ELF-1 (cell line): Measurements from ENCODE around the gene SNTG2.

Source experiments
- DNase-seq: peaks from one replicate; pipeline ENCODE4 v3.0.0-alpha.2; 2016; ENCODE audit warnings: low read depth, low spot score

The SNTG2 gene

DNA sequence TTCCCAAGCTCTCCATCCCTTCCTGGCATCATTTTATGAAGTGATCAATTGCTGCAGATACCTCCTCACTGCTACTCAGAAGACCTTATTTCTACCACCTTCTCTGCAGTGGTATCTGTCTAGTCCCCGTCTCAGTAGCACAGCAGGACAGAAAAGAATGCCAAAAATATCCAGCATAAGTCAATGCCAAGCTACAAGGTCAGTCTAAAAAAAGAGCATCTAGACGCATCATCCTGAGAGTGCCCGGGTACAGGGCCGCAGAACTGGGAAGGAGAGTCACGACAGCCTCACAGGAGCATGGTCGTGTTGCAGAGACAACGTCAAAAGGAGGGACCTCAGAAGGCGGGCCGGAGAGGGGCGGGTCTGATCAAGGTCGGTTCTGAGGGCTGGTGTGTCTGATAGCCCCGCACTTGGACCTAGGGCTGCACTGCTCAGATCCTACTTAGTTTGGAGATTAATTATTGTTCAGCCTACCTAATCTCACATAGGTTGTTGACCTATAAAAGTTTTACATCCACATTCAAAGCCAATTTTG lies 24.3 kb upstream of the SNTG2 start:
- no peak for DNase-seq

DNA sequence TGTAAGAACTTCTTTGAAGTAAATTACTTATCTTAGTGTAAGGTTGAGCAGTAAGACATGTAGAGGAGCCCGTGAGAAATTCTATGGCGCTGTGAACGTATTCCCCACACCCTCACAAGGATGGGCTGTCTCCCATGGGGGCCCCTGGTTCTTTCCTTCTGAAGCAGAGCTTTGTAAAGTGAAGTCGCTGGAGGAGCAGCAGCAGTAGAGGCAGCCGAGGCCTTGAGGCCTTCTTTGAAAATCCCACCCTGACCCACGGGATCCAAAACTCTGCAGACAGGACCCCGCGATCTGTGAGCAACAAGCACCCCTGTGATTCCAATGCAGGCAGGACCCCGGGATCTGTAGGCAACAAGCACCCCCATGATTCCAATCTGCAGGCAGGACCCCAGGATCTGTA lies 23.8 kb upstream of the SNTG2 start:
- no peak for DNase-seq

DNA sequence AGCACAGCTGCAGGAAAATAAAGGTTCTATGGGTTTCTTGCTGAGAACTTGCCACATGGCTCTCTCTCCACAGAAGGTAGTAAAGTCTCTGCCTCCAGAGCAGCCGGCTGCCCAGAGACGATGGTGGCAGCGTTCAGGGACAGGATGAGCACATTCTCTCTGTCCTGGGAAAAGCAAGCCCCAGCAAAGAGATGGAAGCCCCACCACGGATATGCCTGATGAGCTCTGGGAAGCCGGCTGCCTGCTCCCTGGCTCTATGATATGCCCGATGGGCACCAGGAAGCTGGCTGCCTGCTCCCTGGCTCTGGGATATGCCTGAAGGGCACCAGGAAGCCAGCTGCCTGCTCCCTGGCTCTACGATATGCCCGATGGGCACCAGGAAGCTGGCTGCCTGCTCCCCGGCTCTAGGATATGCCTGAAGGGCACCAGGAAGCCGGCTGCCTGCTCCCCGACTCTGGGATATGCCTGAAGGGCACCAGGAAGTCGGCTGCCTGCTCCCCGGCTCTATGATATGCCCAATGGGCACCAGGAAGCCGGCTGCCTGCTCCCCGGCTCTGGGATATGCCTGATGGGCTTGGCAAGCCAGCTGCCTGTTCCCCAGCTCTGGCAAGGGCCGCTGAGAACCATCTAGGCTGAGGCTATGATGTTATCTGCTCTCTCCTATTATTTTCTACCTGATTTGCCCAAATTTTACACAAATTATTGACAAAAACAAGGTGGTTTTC lies 21.5 kb upstream of the SNTG2 start:
- DNase-seq: no peak

DNA sequence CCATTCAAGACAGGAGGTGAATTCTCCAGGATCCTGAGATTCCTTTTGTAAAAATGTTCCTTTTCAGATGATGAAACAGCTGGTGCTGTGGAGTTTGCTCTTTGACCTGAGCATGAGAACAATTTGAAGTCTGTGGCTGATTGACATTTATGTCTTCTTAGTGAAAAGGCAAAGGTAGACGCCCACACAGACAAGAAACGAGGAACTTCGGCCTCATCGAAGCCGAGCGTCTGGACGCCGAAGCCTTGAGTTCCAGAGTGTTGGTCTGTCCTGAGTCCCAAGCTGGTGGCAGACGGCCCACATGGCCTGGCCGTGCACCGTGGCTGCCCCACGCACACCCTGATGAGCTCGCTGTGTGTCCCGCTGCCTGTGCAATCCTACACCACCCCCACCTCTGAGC lies 20.7 kb upstream of the SNTG2 start:
- no peak for DNase-seq

DNA sequence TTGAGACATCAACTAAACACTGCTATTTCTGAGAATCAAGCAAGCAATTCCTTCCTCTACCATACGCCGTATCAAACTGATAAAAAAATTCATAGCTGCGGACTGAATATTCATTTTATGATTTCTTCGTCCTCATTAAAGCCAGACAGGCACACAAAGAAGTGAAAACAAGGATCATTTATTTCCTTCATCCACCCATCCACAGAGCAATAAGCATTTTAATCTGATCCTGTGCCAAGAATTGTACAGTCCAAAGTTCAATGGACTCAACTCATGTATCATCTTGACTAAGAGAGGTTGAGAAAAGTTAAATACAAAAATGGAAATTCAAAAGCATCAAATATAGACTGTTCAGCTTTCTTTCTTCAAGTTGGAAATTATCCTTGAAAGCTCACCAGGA lies 19.7 kb upstream of the SNTG2 start:
- DNase-seq: no peak

DNA sequence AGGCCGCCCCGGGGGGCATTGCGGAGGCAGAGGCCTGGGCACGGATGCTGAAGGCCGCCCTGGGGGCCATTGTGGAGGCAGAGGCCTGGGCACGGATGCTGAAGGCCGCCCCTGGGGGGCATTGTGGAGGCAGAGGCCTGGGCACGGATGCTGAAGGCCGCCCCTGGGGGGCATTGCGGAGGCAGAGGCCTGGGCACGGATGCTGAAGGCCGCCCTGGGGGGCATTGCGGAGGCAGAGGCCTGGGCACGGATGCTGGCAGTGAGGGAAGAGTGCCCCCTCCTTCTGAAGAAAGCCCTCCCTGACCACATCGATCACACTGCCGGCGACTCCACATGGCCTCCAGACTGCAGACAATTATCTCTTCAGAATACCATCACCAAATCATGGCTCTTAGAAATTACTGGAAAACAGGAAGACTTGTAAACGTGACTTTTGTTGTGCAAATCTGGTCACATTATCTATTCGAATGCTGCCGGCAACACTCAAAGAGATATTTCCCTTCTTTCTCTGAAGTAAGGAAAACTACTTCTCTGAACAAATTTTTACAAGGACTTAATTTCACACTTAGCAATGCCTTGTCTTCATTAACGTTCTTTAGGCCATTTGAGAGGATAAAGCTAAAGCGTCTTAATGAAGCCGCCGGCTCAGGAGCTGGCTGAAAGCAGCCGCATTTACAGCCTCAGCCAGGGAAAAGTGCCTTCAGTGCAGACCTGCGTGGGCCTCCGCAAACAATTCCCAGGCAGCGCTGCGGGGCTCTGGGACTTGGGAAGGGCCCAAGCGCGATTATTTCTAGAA lies 18.1 kb upstream of the SNTG2 start:
- peak; percentile 29 for DNase-seq

DNA sequence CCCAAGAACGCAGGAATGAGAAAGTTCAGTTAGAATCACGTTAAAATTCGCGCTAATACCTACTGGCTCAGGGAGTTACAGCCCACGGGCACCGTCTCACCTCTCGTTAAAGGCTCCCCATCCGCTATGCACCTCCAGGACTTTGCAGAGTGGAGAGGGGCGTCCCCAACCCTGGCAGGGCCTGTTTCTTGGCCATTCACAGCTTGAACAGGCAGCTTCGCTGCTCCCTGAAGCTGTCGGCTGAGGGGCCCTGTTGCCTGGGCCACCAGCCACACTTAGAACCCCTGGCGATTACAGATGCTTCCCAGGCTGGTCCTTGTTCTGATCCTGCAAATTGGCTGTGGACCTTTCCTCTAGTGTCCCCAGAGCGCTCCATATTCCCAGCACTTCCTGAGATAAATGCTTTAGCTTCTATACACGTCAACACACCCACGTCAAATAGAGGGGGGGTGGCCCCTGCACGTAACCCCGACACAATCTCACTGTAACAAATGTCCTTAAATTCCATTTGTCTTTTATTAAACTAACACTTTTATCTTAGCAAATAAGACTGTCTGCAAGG lies 16.8 kb upstream of the SNTG2 start:
- DNase-seq: no peak

DNA sequence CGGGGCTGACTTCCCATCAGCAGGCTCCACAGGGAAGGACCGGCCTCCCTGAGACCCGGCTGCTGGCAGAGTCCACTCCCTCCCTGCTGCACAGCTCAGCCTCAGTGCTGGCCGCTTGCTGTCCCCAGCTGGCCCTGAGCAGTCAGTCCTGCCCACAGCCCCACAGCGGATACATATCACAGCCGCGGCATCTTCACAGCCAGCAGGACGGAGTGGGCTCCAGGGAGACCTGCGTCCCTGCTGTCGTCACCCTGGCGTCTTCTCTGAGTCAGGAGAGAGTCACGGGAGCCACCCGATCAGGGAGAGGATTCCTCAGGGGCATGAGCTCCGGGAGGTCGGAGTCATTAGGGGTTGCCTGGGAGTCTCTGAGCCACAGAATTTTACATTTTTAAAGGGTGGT lies 13.1 kb upstream of the SNTG2 start:
- no peak for DNase-seq

DNA sequence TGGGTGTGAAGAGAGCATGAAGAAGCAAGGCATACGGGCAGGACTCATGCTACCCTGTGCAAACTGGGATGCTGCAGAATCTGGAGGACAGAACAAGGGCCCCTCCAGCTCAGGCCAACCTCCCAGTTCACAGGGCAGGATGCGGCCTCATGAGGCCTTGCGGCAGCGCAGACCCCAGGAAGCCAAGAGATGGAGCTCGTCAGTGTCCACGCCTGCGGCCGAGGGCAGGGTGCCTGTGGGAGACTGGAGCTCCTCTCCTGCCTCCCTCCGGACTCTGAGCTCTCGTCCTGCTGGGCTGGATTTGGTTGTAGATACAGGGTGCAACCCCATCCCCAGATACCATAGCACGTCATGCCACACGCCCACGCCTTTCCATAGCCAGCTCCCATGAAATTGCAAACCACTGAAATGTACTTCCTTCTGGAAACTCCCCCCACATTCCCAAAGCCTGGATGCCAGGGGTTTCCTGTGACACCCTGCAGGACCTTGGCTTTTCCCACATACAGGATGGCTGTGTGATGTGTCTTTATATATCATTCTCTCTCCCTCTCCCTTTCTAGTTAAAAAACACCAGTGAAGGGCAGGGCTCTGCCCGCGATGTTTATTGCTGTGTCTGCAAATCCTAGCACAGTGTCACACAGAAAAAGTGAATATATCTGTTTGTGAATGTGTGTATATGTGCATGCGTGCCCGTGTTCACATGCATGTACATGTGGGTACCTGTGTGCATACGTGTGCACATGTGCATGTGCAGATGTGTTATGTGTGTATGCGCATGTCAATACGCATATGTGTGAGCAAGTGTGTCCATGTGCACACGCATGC lies 12.3 kb upstream of the SNTG2 start:
- DNase-seq: no peak

DNA sequence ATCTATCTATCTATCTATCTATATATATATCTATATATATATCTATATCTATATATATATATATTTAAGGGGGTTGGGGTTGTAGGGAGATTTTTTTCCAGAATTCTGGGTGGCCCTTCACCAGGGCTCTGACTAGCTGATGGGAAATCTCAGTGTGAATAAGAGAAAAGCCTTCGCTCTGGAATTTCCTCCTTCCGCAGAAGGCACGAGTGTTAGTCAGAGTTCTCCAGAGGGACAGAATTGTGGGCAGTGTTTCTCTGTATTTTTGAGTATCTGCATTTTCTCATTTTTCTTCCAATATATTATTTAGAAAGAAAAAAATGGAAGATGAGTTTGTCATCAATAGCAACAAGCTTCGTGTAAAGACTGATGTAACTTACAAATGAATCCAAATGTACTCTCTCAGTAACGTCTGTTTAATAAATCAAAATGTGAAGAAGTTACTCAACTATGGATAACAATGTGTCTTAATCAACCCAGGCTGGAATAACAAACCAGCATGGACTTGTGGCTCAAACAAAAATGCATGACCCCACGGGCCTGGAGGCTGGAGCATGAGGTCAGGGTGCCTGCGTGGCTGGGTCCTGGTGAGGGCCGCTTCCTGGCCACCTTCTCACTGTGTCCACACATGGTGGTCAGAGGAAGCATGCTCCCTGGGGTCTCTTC lies 10.6 kb upstream of the SNTG2 start:
- DNase-seq: no peak

DNA sequence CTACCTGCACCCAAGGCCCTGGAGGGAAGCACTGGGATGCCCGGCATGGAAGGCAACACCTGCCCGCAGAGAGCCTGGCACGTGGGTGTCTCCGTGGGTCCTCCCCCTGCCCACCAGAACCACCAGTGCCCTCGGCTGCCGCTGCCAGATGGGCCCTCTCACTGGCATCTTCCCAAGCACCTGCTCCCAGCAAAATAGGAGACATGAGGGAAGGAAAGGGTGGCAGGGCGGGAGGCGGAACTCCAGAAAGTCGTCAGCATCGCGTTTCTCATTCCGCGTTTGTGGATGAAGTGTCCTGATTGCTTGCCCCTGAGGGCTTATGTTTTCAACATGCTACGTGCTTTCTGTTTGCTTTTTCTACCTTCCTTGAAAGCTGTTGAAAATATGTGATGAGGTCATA lies 8.8 kb upstream of the SNTG2 start:
- no peak for DNase-seq

DNA sequence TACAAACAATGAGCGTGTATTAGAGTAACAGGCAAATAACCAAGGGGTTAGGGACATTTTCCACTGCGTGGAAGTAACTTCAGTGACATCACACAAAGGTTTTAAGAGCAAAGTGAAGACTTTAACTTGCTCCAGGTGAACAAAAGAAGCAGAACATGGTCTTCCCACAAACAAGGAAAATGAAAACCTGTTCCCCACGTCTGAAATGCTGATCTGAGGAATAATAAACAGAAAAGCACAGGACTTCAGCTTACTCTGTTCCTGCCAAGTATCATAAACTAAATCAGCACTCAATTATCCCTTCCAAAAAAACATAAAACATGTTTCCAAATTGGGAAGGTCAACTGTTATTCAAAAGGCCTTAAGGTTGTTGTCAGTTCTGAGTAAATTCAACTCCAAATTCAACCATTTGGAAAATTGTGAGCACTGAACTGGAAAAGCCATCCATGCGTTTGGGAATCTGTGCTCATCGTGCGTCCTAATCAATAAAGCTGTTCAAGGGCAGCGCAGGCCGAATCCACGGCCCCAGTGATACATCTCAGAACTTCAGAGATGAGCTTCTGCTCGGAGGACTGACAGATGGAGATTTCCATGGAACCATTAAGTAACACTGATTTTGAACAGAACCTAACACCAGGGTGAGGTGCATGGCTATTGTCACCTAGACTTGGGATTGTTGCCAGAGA lies 7.7 kb upstream of the SNTG2 start:
- no peak for DNase-seq

DNA sequence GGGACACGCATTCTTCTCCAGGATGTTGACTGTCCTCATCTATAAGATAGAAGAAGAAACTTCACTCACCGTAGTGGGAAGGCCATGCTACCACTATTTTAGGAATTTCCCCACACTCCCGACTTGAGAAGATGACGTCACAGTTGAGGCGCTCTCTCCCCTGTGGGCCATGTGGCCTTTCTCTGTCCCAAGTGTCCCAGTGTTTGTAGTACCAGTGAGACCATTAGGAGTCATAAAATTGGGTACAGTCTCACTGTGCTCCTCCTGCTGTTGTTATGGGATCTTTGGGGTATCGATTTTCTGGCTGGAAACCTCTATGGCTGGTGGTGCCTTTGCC lies 7.2 kb upstream of the SNTG2 start:
- no peak for DNase-seq

DNA sequence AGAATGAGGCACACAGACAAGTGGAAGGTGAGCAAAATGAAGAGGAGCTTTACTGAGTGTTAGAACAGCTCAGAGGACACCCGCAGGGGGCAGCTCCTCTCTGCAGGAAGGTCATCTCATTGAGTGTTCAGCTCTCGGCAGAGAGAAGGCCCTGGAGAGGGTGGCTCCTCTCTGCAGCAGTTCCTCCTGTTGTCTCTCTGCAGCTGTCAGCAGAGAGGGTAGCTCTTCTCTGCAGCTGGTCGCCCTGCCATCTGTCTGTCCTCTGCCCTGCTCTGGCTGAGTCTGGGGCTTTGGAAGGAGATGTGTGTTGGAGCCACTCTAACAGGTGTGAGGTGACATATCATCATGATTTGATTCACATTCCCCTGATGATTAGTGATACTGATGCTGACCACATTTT lies 6.8 kb upstream of the SNTG2 start:
- DNase-seq: no peak

DNA sequence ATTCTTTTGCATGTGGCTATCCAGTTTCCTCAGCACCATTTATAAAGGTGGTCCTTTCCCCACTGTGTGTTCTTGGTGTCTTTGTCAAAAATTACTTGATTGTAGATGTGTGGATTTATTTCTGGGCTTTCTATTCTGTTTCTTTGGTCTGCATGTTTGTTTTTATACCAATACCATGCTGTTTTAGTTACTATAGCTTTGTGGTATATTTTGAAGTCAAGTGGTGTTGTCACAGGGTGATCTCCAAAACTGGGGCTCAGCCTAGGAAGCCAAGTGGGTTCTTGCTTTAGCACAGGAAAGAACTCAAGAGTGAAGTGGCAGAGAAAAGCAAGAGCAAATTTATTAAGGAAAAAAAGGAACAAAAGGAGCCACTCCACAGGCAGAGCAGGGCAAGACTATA lies 6.0 kb upstream of the SNTG2 start:
- DNase-seq: no peak

DNA sequence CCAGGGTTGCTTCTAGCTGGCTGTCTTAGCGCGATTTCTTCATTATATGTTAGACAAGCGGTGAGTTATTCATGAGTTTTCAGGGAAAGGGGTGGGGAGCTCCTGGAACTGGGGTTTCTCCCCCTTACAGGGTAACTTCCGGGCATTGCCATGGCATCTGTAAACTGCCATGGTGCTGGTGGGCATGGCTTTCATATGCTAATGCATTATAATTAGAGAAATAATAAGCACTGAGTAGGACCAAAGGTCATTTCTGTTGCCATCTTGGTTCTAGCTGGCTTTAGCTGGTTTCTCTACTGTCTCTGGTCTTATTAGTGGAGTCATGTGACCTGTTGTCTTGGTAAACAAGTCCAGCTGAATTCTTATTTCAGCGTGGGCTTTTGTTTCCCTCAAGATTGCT lies 5.5 kb upstream of the SNTG2 start:
- DNase-seq: no peak

DNA sequence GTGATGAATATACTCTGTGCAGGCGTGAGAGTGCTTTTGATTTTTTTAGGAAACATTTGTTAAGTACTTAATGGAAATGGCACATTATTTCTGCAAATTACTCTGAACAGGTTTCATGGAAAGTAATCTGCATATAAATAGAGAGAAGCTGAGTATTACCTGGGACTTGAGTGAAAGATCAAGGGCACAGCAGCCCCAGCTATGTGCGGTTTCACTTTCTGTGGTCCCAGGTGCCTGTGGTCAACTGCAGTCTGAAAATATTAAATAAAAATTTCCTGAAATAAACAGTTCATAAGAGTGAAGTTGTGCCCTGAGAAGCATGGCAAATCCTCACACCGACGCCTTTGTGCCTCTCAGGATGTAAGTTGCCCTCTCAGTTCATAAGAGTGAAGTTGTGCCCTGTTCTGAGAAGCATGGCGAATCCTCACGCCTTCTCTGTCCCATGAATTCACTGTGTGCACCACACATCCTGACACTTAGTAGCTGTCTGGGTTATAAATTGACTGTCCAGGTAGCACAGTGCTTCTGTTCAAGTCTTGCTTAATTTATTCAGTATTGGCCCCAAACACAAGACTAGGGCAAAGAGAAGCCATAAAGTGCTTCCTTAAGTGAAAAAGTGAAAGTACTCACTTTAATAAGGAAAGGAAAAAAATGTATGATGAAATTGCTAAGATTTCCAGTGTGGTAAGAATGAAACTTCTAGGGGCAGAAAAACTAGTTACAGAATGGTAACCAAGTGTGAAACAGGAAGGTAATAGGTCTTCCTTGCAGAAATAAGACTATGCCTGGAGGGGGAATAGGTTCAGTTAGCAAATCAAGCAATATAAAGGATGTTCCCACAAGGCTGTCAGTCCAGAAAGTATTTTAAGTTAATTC lies 4.3 kb upstream of the SNTG2 start:
- DNase-seq: no peak

DNA sequence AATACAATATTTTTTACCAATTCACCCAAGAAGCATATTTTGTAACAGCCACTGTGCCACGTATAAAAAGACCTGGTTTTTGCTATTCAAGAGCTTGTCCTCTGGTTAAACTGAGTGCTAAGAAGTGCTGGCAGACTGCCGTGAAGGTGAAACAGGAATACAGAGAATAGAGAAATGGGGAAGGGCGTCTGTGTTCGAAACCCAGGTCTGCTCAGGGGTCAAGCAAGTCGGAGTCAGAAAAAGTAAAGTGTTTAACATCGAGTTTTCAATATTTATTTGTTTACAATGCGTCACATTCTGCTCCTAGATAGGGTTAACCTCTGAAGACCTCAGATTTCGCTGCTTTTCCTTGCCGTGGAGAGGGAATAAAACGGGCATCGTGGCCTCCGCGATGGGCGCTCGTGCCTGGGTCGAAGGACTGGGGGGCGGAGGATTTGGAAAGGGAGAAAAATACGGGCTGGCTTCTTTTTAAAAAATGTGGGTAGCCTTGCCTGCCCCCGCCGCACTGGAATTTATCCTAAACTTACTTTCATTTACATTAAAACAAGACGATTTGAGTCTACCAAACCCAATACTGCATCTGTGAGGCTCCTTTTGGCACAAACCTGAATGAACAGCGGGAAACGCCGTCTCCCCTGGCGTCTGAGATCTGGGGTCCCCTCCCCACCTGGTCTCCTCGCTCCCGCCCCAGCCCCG lies 1.1 kb upstream of the SNTG2 start:
- peak; percentile 12 for DNase-seq
